B cell (primary cell): ENCODE data around the gene RRBP1. TPM values are rescaled to one million over a fixed set of nuclear protein-coding genes. Genes with fewer than 3 reads are reported as not detected.

Source experiments
- ATAC-seq: fragments of 200-7000 bp; cut with Tn5 transposase; one replicate; pipeline ENCODE4 v1.10.0; 2021; ENCODE audit warnings: low read depth, mild to moderate bottlenecking, moderate number of reproducible peaks, moderate library complexity
- CTCF ChIA-PET: fragments of 350-600 bp; sonication (Branson Sonifier 250); formaldehyde crosslinking; loops from one replicate; lab custom pipeline; 2021; ENCODE audit warnings: antibody characterized with exemption, inconsistent platforms; lab: Charles Lee
- POLR2A ChIA-PET: fragments of 350-600 bp; sonication (Branson Sonifier 250); formaldehyde crosslinking; loops from one replicate; lab custom pipeline; 2021; ENCODE audit warnings: antibody characterized with exemption; lab: Charles Lee
- DNase-seq: peaks from one replicate; pipeline ENCODE4 v3.0.0; 2013
- H2AFZ ChIP-seq: 2 replicates; pipeline ENCODE4 v1.6.1; 2012; ENCODE audit warnings: mild to moderate bottlenecking, low read depth, low read length; ENCODE audit not compliant: insufficient read depth, poor library complexity, severe bottlenecking
- H3K27ac ChIP-seq, 2 donors: 1 replicate in 1 of 2; 2 replicates in 1 of 2; pipeline ENCODE4 v1.5.1; 2012 to 2013; ENCODE audit warnings: low read length in 2 of 2, mild to moderate bottlenecking in 2 of 2, moderate library complexity in 1 of 2
- H3K27me3 ChIP-seq, 4 experiments: fragments of 200-600 bp in 1 of 4; sonication (generic) in 1 of 4; replicated peaks in 1 of 4; 1 replicate in 2 of 4; 2 replicates in 2 of 4; pipeline versions ENCODE4 v1.6.1 to v1.7.0; 2013 to 2016; ENCODE audit warnings: low read length in 3 of 4, mild to moderate bottlenecking in 2 of 4, mixed read lengths in 1 of 4, moderate library complexity in 1 of 4; ENCODE audit not compliant: insufficient read depth in 4 of 4, control insufficient read depth in 3 of 4; ENCODE audit errors: control extremely low read depth in 1 of 4
- H3K36me3 ChIP-seq, 2 experiments: replicated peaks in 1 of 2; 1 replicate in 1 of 2; 2 replicates in 1 of 2; pipeline versions ENCODE4 v1.6.1 to v1.7.1; 2013; ENCODE audit warnings: low read length in 1 of 2; ENCODE audit not compliant: insufficient read depth in 2 of 2, control insufficient read depth in 1 of 2; ENCODE audit errors: control extremely low read depth in 1 of 2, extremely low read depth in 1 of 2
- H3K4me1 ChIP-seq, 2 donors: fragments of 200-600 bp in 1 of 2; sonication (generic) in 1 of 2; 1 replicate in 1 of 2; 2 replicates in 1 of 2; pipeline versions ENCODE4 v1.5.1 to v1.6.1; 2013 to 2017; ENCODE audit warnings: low read length in 2 of 2; ENCODE audit not compliant: control insufficient read depth in 2 of 2, insufficient read depth in 2 of 2
- H3K4me2 ChIP-seq: replicated peaks from 2 replicates; pipeline ENCODE3; 2012; ENCODE audit warnings: mild to moderate bottlenecking, low read depth, low read length; ENCODE audit not compliant: poor library complexity, severe bottlenecking
- H3K4me3 ChIP-seq, 5 experiments: fragments of 200-600 bp in 1 of 5; sonication (generic) in 1 of 5; 1 replicate in 3 of 5; 2 replicates in 2 of 5; pipeline versions ENCODE4 v1.5.1 to v1.7.0; 2011 to 2016; ENCODE audit warnings: low read length in 4 of 5, mild to moderate bottlenecking in 4 of 5, low read depth in 2 of 5, control low read depth in 1 of 5, moderate library complexity in 1 of 5; ENCODE audit not compliant: insufficient read depth in 1 of 5; ENCODE audit errors: control extremely low read depth in 1 of 5, extremely low read depth in 1 of 5
- H3K79me2 ChIP-seq: fragments of 200-600 bp; sonication (generic); one replicate; pipeline ENCODE4 v1.6.0; 2016; ENCODE audit warnings: low read length; ENCODE audit not compliant: control insufficient read depth, insufficient read depth
- H3K9ac ChIP-seq: fragments of 200-600 bp; sonication (generic); 2 replicates; pipeline ENCODE4 v1.6.1; 2017; ENCODE audit warnings: mild to moderate bottlenecking, low read length, moderate library complexity
- H3K9me3 ChIP-seq, 3 donors: one replicate each; pipeline versions ENCODE4 v1.6.1 to v1.7.1; 2013; ENCODE audit warnings: low read length in 2 of 3; ENCODE audit not compliant: control insufficient read depth in 2 of 3, insufficient read depth in 1 of 3; ENCODE audit errors: control extremely low read depth in 1 of 3
- H4K20me1 ChIP-seq: 2 replicates; pipeline ENCODE4 v1.6.0; 2012; ENCODE audit warnings: mild to moderate bottlenecking, low read length; ENCODE audit not compliant: insufficient read depth, control insufficient read depth, poor library complexity, severe bottlenecking
- H3K27ac Mint-ChIP-seq: one replicate; pipeline ENCODE4 v1.8.0; 2021; ENCODE audit warnings: mixed read lengths
- H3K27me3 Mint-ChIP-seq: one replicate; pipeline ENCODE4 v1.8.0; 2021; ENCODE audit warnings: mixed read lengths
- H3K4me1 Mint-ChIP-seq: one replicate; pipeline ENCODE4 v1.8.0; 2021; ENCODE audit warnings: mixed read lengths
- H3K4me3 Mint-ChIP-seq: one replicate; pipeline ENCODE4 v1.8.0; 2021; ENCODE audit warnings: mixed read lengths
- H3K9me3 Mint-ChIP-seq: one replicate; pipeline ENCODE4 v1.8.0; 2022; ENCODE audit warnings: mixed read lengths; ENCODE audit not compliant: insufficient read depth
- CTCF ChIP-seq: fragments of 200-600 bp; IDR thresholded peaks from one replicate; pipeline ENCODE4 v1.8.0; 2022; ENCODE audit warnings: antibody characterized with exemption, mild to moderate bottlenecking
- EZH2 ChIP-seq: IDR thresholded peaks from 2 replicates; pipeline ENCODE4 v1.6.1; 2012; ENCODE audit warnings: borderline replicate concordance, low read depth, mild to moderate bottlenecking, moderate library complexity, low read length; ENCODE audit not compliant: insufficient read depth, poor library complexity, severe bottlenecking
- WGBS: methylation state at CpG from one replicate; pipeline ENCODE4 v1.1.5; 2013; ENCODE audit warnings: missing lambda C conversion rate; ENCODE audit not compliant: insufficient coverage; 5-methylcytosine and 5-hydroxymethylcytosine counted together
- intact Hi-C: fragments of 100-400 bp; cut with micrococcal nuclease; formaldehyde crosslinking; loops from one replicate; pipeline ENCODE4 v1.10.0; 2022
- polyA plus RNA-seq: library from polyadenylated mRNA; depleted of rRNA; stranded (reverse); fragments of >200 nt; gene quantifications from 2 replicates; pipeline ENCODE4 v1.2.3, GENCODE V29; 2012
- total RNA-seq, 2 donors: library from RNA; stranded (reverse); fragments of 120-200 nt in 1 of 2; gene quantifications; 1 replicate in 1 of 2; 2 replicates in 1 of 2; pipeline versions ENCODE4 v1.2.3 to v1.2.4, GENCODE V29; 2013 to 2022

The RRBP1 gene
- total and polyA plus RNA-seq, 2 donors (not counting 1 experiment from before 2014, with no cell fraction given): 10.9 to 27.5 TPM

- no peaks in the 10 kb centered on the region for H3K9me3 ChIP-seq
- ChIA-PET CTCF (no interaction called here), POLR2A (no interaction called here)
- peaks cover 0 to 11% of the 10 kb centered on the region in 2 experiments for H3K36me3 ChIP-seq
- peaks cover 12 to 25% of the 10 kb centered on the region in 2 donors for H3K4me1 ChIP-seq
- Mint-ChIP-seq H3K27me3 (no peaks in the 10 kb centered on the region), H3K27ac (no peak overlapping the region), H3K4me1 (peaks cover 23% of the 10 kb centered on the region), H3K9me3 (no peaks in the 10 kb centered on the region), H3K4me3 (no peak overlapping the region)
- H3K27ac ChIP-seq: no peak overlapping the region
- H3K79me2 ChIP-seq: peaks cover 19% of the 10 kb centered on the region
- H3K9ac ChIP-seq: no peak overlapping the region
- WGBS: 68% methylated on average over 13 of the region's 13 CpGs
- no peak for TF ChIP-seq CTCF
- no peak for TF ChIP-seq EZH2
- intact Hi-C loops: loop anchor here (10.0 kb wide), 1 partner anchor 140 kb away; no protein-coding TSS in a partner anchor
- H2AFZ ChIP-seq: no peak overlapping the region
- no peaks in the 10 kb centered on the region for H4K20me1 ChIP-seq
- no peaks in the 10 kb centered on the region for H3K27me3 ChIP-seq
- H3K4me2 ChIP-seq: no peak overlapping the region
- no peak overlapping the region for H3K4me3 ChIP-seq
- ATAC-seq (no peak), DNase-seq (no peak)
These were observed 37.6 kb downstream of the RRBP1 start for GRCh38 chr20:17644451-17644850.

GRCh38 chr20:17643531-17644188 lies 38.4 kb downstream of the RRBP1 start:
- H3K4me1 Mint-ChIP-seq: peaks cover 16% of the 10 kb centered on the region
- no peak overlapping the region for H3K4me2 ChIP-seq
- peaks cover 0 to 15% of the 10 kb centered on the region in 2 experiments for H3K36me3 ChIP-seq
- H3K79me2 ChIP-seq: peaks cover 19% of the 10 kb centered on the region
- H3K4me1 ChIP-seq: peaks cover 7 to 19% of the 10 kb centered on the region in 2 donors
- POLR2A ChIA-PET: no interaction called here
- H3K27ac ChIP-seq: no peak overlapping the region
- no peak overlapping the region for H3K27ac Mint-ChIP-seq
- H3K4me3 ChIP-seq: no peak overlapping the region
- H3K9me3 ChIP-seq: no peaks in the 10 kb centered on the region
- TF ChIP-seq EZH2: no peak
- TF ChIP-seq CTCF: no peak
- WGBS: 40% methylated on average over 8 of the region's 10 CpGs
- H3K9me3 Mint-ChIP-seq: no peaks in the 10 kb centered on the region
- CTCF ChIA-PET: no interaction called here
- H3K27me3 ChIP-seq: no peaks in the 10 kb centered on the region
- ATAC-seq: no peak
- H3K27me3 Mint-ChIP-seq: no peaks in the 10 kb centered on the region
- intact Hi-C loops: loop anchor here (10.0 kb wide), 1 partner anchor 139 kb away; no protein-coding TSS in a partner anchor
- no peaks in the 10 kb centered on the region for H4K20me1 ChIP-seq
- no peak overlapping the region for H2AFZ ChIP-seq
- no peak overlapping the region for H3K4me3 Mint-ChIP-seq
- no peak for DNase-seq
- H3K9ac ChIP-seq: no peak overlapping the region
